ENCODE measurements around the gene SPTSSB. TPM values are rescaled to one million over a fixed set of nuclear protein-coding genes. Genes with fewer than 3 reads are reported as not detected.

SPTSSB gene
- total and polyA plus RNA-seq, 2 experiments from 2014 or later, result 23.5 to 33.5 TPM

GRCh38 chr3:161337311-161337710 lies 34.0 kb downstream of the SPTSSB start:
- H2AFZ ChIP-seq, result no peak overlapping the region
- no peaks in the 10 kb centered on the region for H4K20me1 ChIP-seq (replicated peaks; ENCODE audit: insufficient read depth)
- no peaks in the 10 kb centered on the region for H3K4me1 ChIP-seq (ENCODE audit: insufficient read depth)
- ATAC-seq (no peak), DNase-seq (ENCODE audit: low spot score) (no peak)
- no peaks in the 10 kb centered on the region for H3K27me3 ChIP-seq (ENCODE audit: insufficient read depth)
- no peak overlapping the region for H3K4me3 Mint-ChIP-seq
- H3K36me3 ChIP-seq (ENCODE audit: insufficient read depth), result no peaks in the 10 kb centered on the region
- no peak for TF ChIP-seq CREB1 (CRISPR knock-in tag; IDR thresholded peaks at IDR 0.05; ENCODE audit: low read depth)
- TF ChIP-seq STAT1 (IDR thresholded peaks at IDR 0.05; ENCODE audit: unreplicated experiment), result no peak
- no peak for TF ChIP-seq ZNF114 (CRISPR knock-in tag; IDR thresholded peaks at IDR 0.05)
- no peak for TF ChIP-seq ETS1 (IDR thresholded peaks at IDR 0.05)
- no peak for TF ChIP-seq REST (IDR thresholded peaks at IDR 0.05; ENCODE audit: unreplicated experiment)
- TF ChIP-seq NANOG (IDR thresholded peaks at IDR 0.05; ENCODE audit: borderline replicate concordance), result no peak
- TF ChIP-seq EZH2 (IDR thresholded peaks at IDR 0.05; ENCODE audit: low read depth, unreplicated experiment), result no peak
- no peak for TF ChIP-seq POLR2AphosphoS5 (IDR thresholded peaks at IDR 0.05; ENCODE audit: low read depth)
- no peaks in the 10 kb centered on the region for H3K36me3 Mint-ChIP-seq (ENCODE audit: low read depth)
- no peaks in the 10 kb centered on the region; the same call in none of the 2 replicates for H3K9me2 ChIP-seq (ENCODE audit: insufficient read depth)
- H3K9me3 Mint-ChIP-seq, result no peaks in the 10 kb centered on the region
- H3K27me3 Mint-ChIP-seq (ENCODE audit: insufficient read depth, low read depth, poor library complexity), result peaks cover 9% of the 10 kb centered on the region
- H3K4me1 Mint-ChIP-seq, result no peaks in the 10 kb centered on the region
- no peak overlapping the region for H3K27ac ChIP-seq (ENCODE audit: low read depth)
- no peak overlapping the region for H3K27ac Mint-ChIP-seq
- no peak overlapping the region for H3K4me2 ChIP-seq
- no peaks in the 10 kb centered on the region for H3K79me2 ChIP-seq (replicated peaks; ENCODE audit: insufficient read depth)
- H3F3A ChIP-seq (replicated peaks; ENCODE audit: low read depth), result no peaks in the 10 kb centered on the region
- H3K4me3 ChIP-seq, result no peak overlapping the region

- H3K36me3 ChIP-seq (ENCODE audit: insufficient read depth), result no peaks in the 10 kb centered on the region
- H3K9me2 ChIP-seq (ENCODE audit: insufficient read depth), result no peaks in the 10 kb centered on the region; the same call in 1 of the 2 replicates
- no peaks in the 10 kb centered on the region for H3K4me1 ChIP-seq (ENCODE audit: insufficient read depth)
- Mint-ChIP-seq H3K4me1 (no peaks in the 10 kb centered on the region), H3K27me3 (ENCODE audit: insufficient read depth, low read depth, poor library complexity) (peaks cover 9% of the 10 kb centered on the region), H3K9me3 (no peaks in the 10 kb centered on the region), H3K27ac (no peak overlapping the region), H3K36me3 (ENCODE audit: low read depth) (no peaks in the 10 kb centered on the region), H3K4me3 (no peak overlapping the region)
- no peak for ATAC-seq
- H4K20me1 ChIP-seq (replicated peaks; ENCODE audit: insufficient read depth), result no peaks in the 10 kb centered on the region
- H3K27me3 ChIP-seq (ENCODE audit: insufficient read depth), result no peaks in the 10 kb centered on the region
- H2AFZ ChIP-seq, result no peak overlapping the region
- no peaks in the 10 kb centered on the region for H3F3A ChIP-seq (replicated peaks; ENCODE audit: low read depth)
- no peak overlapping the region for H3K4me2 ChIP-seq
- no peak for DNase-seq (ENCODE audit: low spot score)
- no peaks in the 10 kb centered on the region for H3K79me2 ChIP-seq (replicated peaks; ENCODE audit: insufficient read depth)
- H3K4me3 ChIP-seq, result no peak overlapping the region
- H3K27ac ChIP-seq (ENCODE audit: low read depth), result no peak overlapping the region
- TF ChIP-seq ZNF114 (CRISPR knock-in tag; IDR thresholded peaks at IDR 0.05) (no peak), JUNB (IDR thresholded peaks at IDR 0.05; ENCODE audit: unreplicated experiment) (no peak), ZNF331 (CRISPR knock-in tag; IDR thresholded peaks at IDR 0.05; ENCODE audit: low read depth) (no peak), STAT1 (IDR thresholded peaks at IDR 0.05; ENCODE audit: unreplicated experiment) (no peak), NANOG (IDR thresholded peaks at IDR 0.05; ENCODE audit: borderline replicate concordance) (no peak), POLR2AphosphoS5 (IDR thresholded peaks at IDR 0.05; ENCODE audit: low read depth) (no peak), ZNF462 (CRISPR knock-in tag; IDR thresholded peaks at IDR 0.05) (no peak), EZH2 (IDR thresholded peaks at IDR 0.05; ENCODE audit: low read depth, unreplicated experiment) (no peak)
Observed at GRCh38 chr3:161336661-161337060, 34.7 kb downstream of the SPTSSB start.

Measured in GM23338 (cell line).